Ramos (cell line): ENCODE data around the gene SAMD9L.

ENCODE experiments used
- in situ Hi-C: fragments of 300-500 bp; cut with MboI; formaldehyde crosslinking; loops from one replicate; pipeline ENCODE4 v1.14.3; 2022; ENCODE audit warnings: low sequenced_read_pairs; ENCODE audit not compliant: unreplicated experiment

The SAMD9L gene

GRCh38 chr7:93148144-93148543, at the start of gene SAMD9L:
SAMD9L (minus strand) TSS chr7:93148385; CDS start chr7:93135971, 12,414 bp downstream.
- in situ Hi-C loops = no loop called here

- in situ Hi-C loops = no loop called here
Measured at GRCh38 chr7:93196336-93196735, 48.2 kb upstream of the SAMD9L start.

- in situ Hi-C loops = no loop called here
Measured at GRCh38 chr7:93194386-93194785, 46.2 kb upstream of the SAMD9L start.

- in situ Hi-C loops = no loop called here
Measured at GRCh38 chr7:93188870-93189634, 40.9 kb upstream of the SAMD9L start.

GRCh38 chr7:93185303-93186027, 37.3 kb upstream of the SAMD9L start:
- in situ Hi-C loops = no loop called here

- in situ Hi-C loops = no loop called here
Measured at GRCh38 chr7:93179173-93179572, 31.0 kb upstream of the SAMD9L start.

- in situ Hi-C loops = no loop called here
Measured at GRCh38 chr7:93178213-93178612, 30.0 kb upstream of the SAMD9L start.

GRCh38 chr7:93176992-93177580, 28.9 kb upstream of the SAMD9L start:
- in situ Hi-C loops = no loop called here

GRCh38 chr7:93175219-93175618, 27.0 kb upstream of the SAMD9L start:
- in situ Hi-C loops = no loop called here

GRCh38 chr7:93172683-93173082, 24.5 kb upstream of the SAMD9L start:
- in situ Hi-C loops = no loop called here

GRCh38 chr7:93171606-93172226, 23.5 kb upstream of the SAMD9L start:
- in situ Hi-C loops = no loop called here

GRCh38 chr7:93165447-93165846, 17.3 kb upstream of the SAMD9L start:
- in situ Hi-C loops = no loop called here

GRCh38 chr7:93164766-93165165, 16.6 kb upstream of the SAMD9L start:
- in situ Hi-C loops = no loop called here

- in situ Hi-C loops = no loop called here
Measured at GRCh38 chr7:93161181-93161762, 13.1 kb upstream of the SAMD9L start.

GRCh38 chr7:93160410-93160809, 12.2 kb upstream of the SAMD9L start:
- in situ Hi-C loops = no loop called here

- in situ Hi-C loops = no loop called here
Measured at GRCh38 chr7:93159490-93159889, 11.3 kb upstream of the SAMD9L start.

- in situ Hi-C loops = no loop called here
Measured at GRCh38 chr7:93156884-93157283, 8.7 kb upstream of the SAMD9L start.

GRCh38 chr7:93150200-93150835, 2.1 kb upstream of the SAMD9L start:
- in situ Hi-C loops = no loop called here

GRCh38 chr7:93148727-93149126, 542 bp upstream of the SAMD9L start:
- in situ Hi-C loops = no loop called here

- in situ Hi-C loops = no loop called here
Measured at GRCh38 chr7:93147363-93147762, 822 bp downstream of the SAMD9L start.
